Measurements from ENCODE around the gene DLL3. TPM values are rescaled to one million over a fixed set of nuclear protein-coding genes. Genes with fewer than 3 reads are reported as not detected.

DLL3 gene
- total RNA-seq, 2 donors from 2014 or later, result not detected

DNA sequence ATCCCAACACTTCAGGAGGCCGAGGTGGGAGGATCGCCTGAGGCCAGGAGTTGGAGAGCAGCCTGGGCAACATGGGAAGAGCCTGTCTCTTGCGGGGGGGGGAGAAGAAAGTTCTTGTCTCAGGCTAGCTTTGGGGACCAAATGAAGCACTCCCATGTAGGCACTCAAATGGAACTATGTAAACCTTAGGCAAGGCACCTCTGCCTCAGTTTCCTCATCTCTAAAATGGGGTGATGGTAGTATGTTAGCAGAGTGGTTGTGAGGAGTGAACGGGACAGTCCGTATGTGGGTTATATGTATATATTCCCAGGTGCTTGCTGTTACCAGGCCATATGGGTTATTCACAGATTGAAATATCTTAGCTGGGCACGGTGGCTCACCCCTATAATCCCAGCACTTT is 6.5 kb upstream of the DLL3 start:
- intact Hi-C loops (cut with DNase I), result no loop called here

DNA sequence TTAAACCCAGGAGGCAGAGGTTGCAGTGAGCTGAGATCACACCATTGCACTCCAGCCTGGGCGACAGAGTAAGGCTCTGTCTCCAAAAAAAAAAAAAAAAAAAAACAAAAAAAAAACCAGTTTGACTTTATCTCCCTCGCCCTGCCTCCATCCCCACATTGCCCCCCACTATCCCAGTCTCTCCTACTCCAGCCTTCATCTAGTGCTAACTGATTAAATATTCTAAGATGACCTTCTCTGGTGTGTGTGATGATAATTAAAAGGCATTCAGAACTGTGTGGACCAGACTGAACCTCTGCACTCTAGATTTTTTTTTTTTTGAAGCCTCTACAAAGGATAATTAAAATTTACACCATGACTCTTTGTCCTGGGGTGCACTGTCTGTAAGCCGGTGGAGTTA is 6.0 kb upstream of the DLL3 start:
- intact Hi-C loops (cut with DNase I), result no loop called here

More for the DNA sequence above, 6.5 kb upstream of the DLL3 start:
- no peaks in the 10 kb centered on the region for H3K4me1 ChIP-seq
- H3K9me3 ChIP-seq, result no peaks in the 10 kb centered on the region
- no peak overlapping the region for H3K27ac ChIP-seq
- H3K27me3 ChIP-seq, result no peaks in the 10 kb centered on the region
- no peak for DNase-seq
- no peak overlapping the region for H3K4me3 ChIP-seq
- TF ChIP-seq, protein P1, sequence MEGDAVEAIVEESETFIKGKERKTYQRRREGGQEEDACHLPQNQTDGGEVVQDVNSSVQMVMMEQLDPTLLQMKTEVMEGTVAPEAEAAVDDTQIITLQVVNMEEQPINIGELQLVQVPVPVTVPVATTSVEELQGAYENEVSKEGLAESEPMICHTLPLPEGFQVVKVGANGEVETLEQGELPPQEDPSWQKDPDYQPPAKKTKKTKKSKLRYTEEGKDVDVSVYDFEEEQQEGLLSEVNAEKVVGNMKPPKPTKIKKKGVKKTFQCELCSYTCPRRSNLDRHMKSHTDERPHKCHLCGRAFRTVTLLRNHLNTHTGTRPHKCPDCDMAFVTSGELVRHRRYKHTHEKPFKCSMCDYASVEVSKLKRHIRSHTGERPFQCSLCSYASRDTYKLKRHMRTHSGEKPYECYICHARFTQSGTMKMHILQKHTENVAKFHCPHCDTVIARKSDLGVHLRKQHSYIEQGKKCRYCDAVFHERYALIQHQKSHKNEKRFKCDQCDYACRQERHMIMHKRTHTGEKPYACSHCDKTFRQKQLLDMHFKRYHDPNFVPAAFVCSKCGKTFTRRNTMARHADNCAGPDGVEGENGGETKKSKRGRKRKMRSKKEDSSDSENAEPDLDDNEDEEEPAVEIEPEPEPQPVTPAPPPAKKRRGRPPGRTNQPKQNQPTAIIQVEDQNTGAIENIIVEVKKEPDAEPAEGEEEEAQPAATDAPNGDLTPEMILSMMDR (IDR thresholded peaks at IDR 0.05), result no peak
- no peak overlapping the region for H3K9ac ChIP-seq (ENCODE audit: low read depth in 2 of 2, low read length in 2 of 2)
- H3K36me3 ChIP-seq, result peaks cover 4% of the 10 kb centered on the region

DNA sequence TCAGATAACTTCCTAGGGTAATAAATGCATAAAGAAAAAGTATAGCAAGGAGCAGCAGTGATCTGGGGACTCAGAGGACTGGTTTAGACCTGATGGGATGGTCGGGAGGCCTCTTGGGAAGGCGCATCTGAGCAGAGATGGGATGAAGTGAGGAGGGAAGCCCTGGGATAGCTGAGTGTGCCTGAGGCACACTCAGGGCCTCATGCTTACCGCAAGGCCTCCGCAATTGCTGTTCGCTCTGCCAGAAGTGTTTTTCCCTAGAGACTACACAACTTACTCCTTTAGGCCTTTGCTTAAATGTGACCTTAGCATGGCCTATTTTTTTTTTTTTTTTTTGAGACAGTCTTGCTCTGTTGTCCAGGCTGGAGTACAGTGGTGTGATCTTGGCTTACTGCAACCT is 4.1 kb upstream of the DLL3 start:
- intact Hi-C loops (cut with DNase I), result loop anchor here (5.0 kb wide), 1 partner anchor 38 kb away; the partner anchor contains the start of gene EID2B
- Histone ChIP-seq H3K36me3 (no peaks in the 10 kb centered on the region), H3K9me3 (no peaks in the 10 kb centered on the region), H3K27ac (no peak overlapping the region), H3K4me3 (no peak overlapping the region), H3K9ac (ENCODE audit: low read depth in 2 of 2, low read length in 2 of 2) (no peak overlapping the region), H3K27me3 (peaks cover 15% of the 10 kb centered on the region), H3K4me1 (peaks cover 18% of the 10 kb centered on the region)
- TF ChIP-seq, protein P1 (IDR thresholded peaks at IDR 0.05), result no peak
- no peak for DNase-seq

More for the DNA sequence above, 6.0 kb upstream of the DLL3 start:
- Histone ChIP-seq H3K27me3 (no peaks in the 10 kb centered on the region), H3K27ac (no peak overlapping the region), H3K4me3 (no peak overlapping the region), H3K9me3 (no peaks in the 10 kb centered on the region), H3K4me1 (peaks cover 2% of the 10 kb centered on the region), H3K36me3 (peaks cover 4% of the 10 kb centered on the region), H3K9ac (ENCODE audit: low read depth in 2 of 2, low read length in 2 of 2) (no peak overlapping the region)
- TF ChIP-seq, protein P1 (IDR thresholded peaks at IDR 0.05), result no peak
- DNase-seq, result no peak

DNA sequence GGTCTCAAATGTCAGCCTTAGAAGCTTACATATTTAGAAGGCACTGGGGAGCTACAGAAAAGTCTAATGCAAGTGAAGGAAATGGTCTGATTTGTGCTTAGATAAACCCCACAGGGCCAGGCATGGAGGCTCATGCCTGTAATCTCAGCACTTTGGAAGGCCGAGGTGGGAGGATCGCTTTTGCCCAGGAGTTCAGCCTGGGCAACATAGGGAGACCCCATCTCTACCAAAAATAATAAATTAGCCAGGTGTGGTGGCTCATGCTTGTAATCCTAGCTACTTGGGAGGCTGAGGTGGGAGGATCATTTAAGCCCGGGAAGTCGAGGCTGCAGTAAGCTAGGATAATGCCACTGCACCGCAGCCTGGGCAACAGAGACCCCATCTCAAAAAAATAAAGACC is 2.7 kb upstream of the DLL3 start:
- Histone ChIP-seq H3K36me3 (no peaks in the 10 kb centered on the region), H3K4me1 (peaks cover 18% of the 10 kb centered on the region), H3K27ac (no peak overlapping the region), H3K9me3 (no peaks in the 10 kb centered on the region), H3K27me3 (peaks cover 20% of the 10 kb centered on the region), H3K4me3 (no peak overlapping the region), H3K9ac (ENCODE audit: low read depth in 2 of 2, low read length in 2 of 2) (no peak overlapping the region)
- intact Hi-C loops (cut with DNase I), result loop anchor here (5.0 kb wide), 1 partner anchor 36 kb away; the partner anchor contains the start of gene EID2B
- TF ChIP-seq, protein P1 (IDR thresholded peaks at IDR 0.05), result no peak
- DNase-seq, result no peak

DNA sequence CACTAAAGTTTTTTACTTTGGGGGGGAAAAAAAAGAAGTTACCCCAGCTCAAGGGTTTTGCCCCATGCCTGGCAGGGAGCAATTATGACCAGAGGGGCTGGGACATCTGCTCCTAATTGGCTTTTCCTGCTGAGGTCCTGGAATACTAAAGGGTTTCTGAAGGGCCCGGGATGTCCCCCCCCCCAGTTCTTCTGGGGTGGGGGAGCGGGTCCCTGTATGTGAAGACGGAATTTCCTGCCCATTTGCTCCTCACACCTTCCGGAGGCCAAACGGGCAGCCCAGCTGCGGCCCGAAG is 1.1 kb upstream of the DLL3 start:
- TF ChIP-seq, protein P1 (IDR thresholded peaks at IDR 0.05), result no peak
- Histone ChIP-seq H3K27me3 (peaks cover 20% of the 10 kb centered on the region), H3K9ac (ENCODE audit: low read depth in 2 of 2, low read length in 2 of 2) (no peak overlapping the region), H3K4me3 (no peak overlapping the region), H3K27ac (no peak overlapping the region), H3K4me1 (peaks cover 18% of the 10 kb centered on the region), H3K36me3 (no peaks in the 10 kb centered on the region), H3K9me3 (no peaks in the 10 kb centered on the region)
- intact Hi-C loops (cut with DNase I), result loop anchor here (5.0 kb wide), 1 partner anchor 35 kb away; the partner anchor contains the start of gene EID2B
- no peak for DNase-seq

Data from colonic mucosa (tissue), 4 donors.